ENCODE data around the gene PNPLA7.
"Not testable (repeated sequence)": the region's sequence is repeated elsewhere in the genome, so short reads cannot be mapped to it uniquely, and the experiment has no call there.

PNPLA7 gene

GRCh38 chr9:137416006-137416562, 134.1 kb downstream of the PNPLA7 start:
- Mint-ChIP-seq H3K27ac (no peak overlapping the region), H3K4me1 (ENCODE audit: low read depth) (peaks cover 7% of the 10 kb centered on the region), H3K36me3 (ENCODE audit: low read depth) (no peaks in the 10 kb centered on the region), H3K27me3 (ENCODE audit: low read depth) (no peaks in the 10 kb centered on the region), H3K4me3 (no peak overlapping the region), H3K9me3 (no peaks in the 10 kb centered on the region)

- H3K27ac Mint-ChIP-seq = no peak overlapping the region
- H3K36me3 Mint-ChIP-seq (ENCODE audit: low read depth) = no peaks in the 10 kb centered on the region
- H3K4me1 Mint-ChIP-seq (ENCODE audit: low read depth) = peaks cover 7% of the 10 kb centered on the region
- H3K4me3 Mint-ChIP-seq = no peak overlapping the region
- no peaks in the 10 kb centered on the region for H3K9me3 Mint-ChIP-seq
- H3K27me3 Mint-ChIP-seq (ENCODE audit: low read depth) = no peaks in the 10 kb centered on the region
Observed at GRCh38 chr9:137415451-137415850, 134.8 kb downstream of the PNPLA7 start.

GRCh38 chr9:137412431-137412830, 137.8 kb downstream of the PNPLA7 start:
- H3K4me3 Mint-ChIP-seq = no peak overlapping the region
- no peak overlapping the region for H3K27ac Mint-ChIP-seq

GRCh38 chr9:137411645-137412380, 138.4 kb downstream of the PNPLA7 start:
- H3K4me1 Mint-ChIP-seq (ENCODE audit: low read depth) = peaks cover 7% of the 10 kb centered on the region
- H3K36me3 Mint-ChIP-seq (ENCODE audit: low read depth) = no peaks in the 10 kb centered on the region
- no peaks in the 10 kb centered on the region for H3K9me3 Mint-ChIP-seq
- H3K27ac Mint-ChIP-seq = no peak overlapping the region
- no peak overlapping the region for H3K4me3 Mint-ChIP-seq
- H3K27me3 Mint-ChIP-seq (ENCODE audit: low read depth) = no peaks in the 10 kb centered on the region

More at GRCh38 chr9:137412431-137412830, 137.8 kb downstream of the PNPLA7 start:
- Mint-ChIP-seq H3K36me3 (ENCODE audit: low read depth) (no peaks in the 10 kb centered on the region), H3K9me3 (no peaks in the 10 kb centered on the region), H3K4me1 (ENCODE audit: low read depth) (peaks cover 7% of the 10 kb centered on the region), H3K27me3 (ENCODE audit: low read depth) (no peaks in the 10 kb centered on the region)

GRCh38 chr9:137411260-137411644, 138.9 kb downstream of the PNPLA7 start:
- Mint-ChIP-seq H3K4me3 (no peak overlapping the region), H3K27ac (no peak overlapping the region), H3K4me1 (ENCODE audit: low read depth) (peaks cover 7% of the 10 kb centered on the region), H3K27me3 (ENCODE audit: low read depth) (peaks cover under 1% of the 10 kb centered on the region), H3K36me3 (ENCODE audit: low read depth) (no peaks in the 10 kb centered on the region), H3K9me3 (no peaks in the 10 kb centered on the region)

- H3K4me3 Mint-ChIP-seq = no peak overlapping the region
- peaks cover 4% of the 10 kb centered on the region for H3K27me3 Mint-ChIP-seq (ENCODE audit: low read depth)
- no peaks in the 10 kb centered on the region for H3K36me3 Mint-ChIP-seq (ENCODE audit: low read depth)
- peaks cover 7% of the 10 kb centered on the region for H3K4me1 Mint-ChIP-seq (ENCODE audit: low read depth)
- H3K27ac Mint-ChIP-seq = no peak overlapping the region
- H3K9me3 Mint-ChIP-seq = no peaks in the 10 kb centered on the region
Observed at GRCh38 chr9:137410891-137411249, 139.3 kb downstream of the PNPLA7 start.

GRCh38 chr9:137410236-137410890, 139.8 kb downstream of the PNPLA7 start:
- not testable (repeated sequence) for H3K27ac Mint-ChIP-seq; H3K4me1 Mint-ChIP-seq (ENCODE audit: low read depth); H3K27me3 Mint-ChIP-seq (ENCODE audit: low read depth); H3K9me3 Mint-ChIP-seq; H3K4me3 Mint-ChIP-seq; H3K36me3 Mint-ChIP-seq (ENCODE audit: low read depth)
